Pancreas (tissue), 10 donors: ENCODE measurements around the gene TP53TG5. TPM values are rescaled to one million over a fixed set of nuclear protein-coding genes. Genes with fewer than 3 reads are reported as not detected.

Source experiments
- ATAC-seq, 4 donors: fragments of 200-7000 bp; cut with Tn5 transposase; one replicate each; pipeline versions ENCODE4 v1.8.0 to v1.9.1; 2020; ENCODE audit warnings: mild to moderate bottlenecking in 4 of 4, moderate library complexity in 4 of 4
- DNase-seq, 6 donors: peaks; one replicate each; pipeline ENCODE4 v3.0.0-alpha.2; 2020
- FAIRE-seq: peaks from 2 replicates; lab custom pipeline; 2012; peaks lifted over from hg19 to GRCh38; lab: Jason Lieb, UNC
- H3K27ac ChIP-seq, 4 donors: fragments of 200-600 bp; sonication (generic); 1 replicate in 3 of 4; 2 replicates in 1 of 4; pipeline versions ENCODE4 v1.5.0 to v1.8.0; 2020
- H3K27me3 ChIP-seq, 4 donors: fragments of 200-600 bp; one replicate each; pipeline ENCODE4 v1.8.0; 2021
- H3K36me3 ChIP-seq, 3 donors: fragments of 200-600 bp; sonication (generic) in 1 of 3; one replicate each; pipeline versions ENCODE4 v1.5.0 to v1.8.0; 2020 to 2021
- H3K4me1 ChIP-seq, 3 donors: fragments of 200-600 bp; one replicate each; pipeline ENCODE4 v1.8.0; 2021
- H3K4me3 ChIP-seq, 4 donors: fragments of 200-600 bp; sonication (generic) in 2 of 4; one replicate each; pipeline versions ENCODE4 v1.5.0 to v1.8.0; 2020 to 2021
- H3K9me3 ChIP-seq, 4 donors: fragments of 200-600 bp; one replicate each; pipeline ENCODE4 v1.8.0; 2021
- whole genome bisulfite sequencing, 2 donors: extraction: QIAGEN DNeasy Blood & Tissue Kit; methylation state at CpG; one replicate each; pipeline ENCODE4 v1.1.7; 2013; 5-methylcytosine and 5-hydroxymethylcytosine counted together
- intact Hi-C, 3 donors: fragments of 100-400 bp; cut with DNase I; formaldehyde crosslinking; loops; one replicate each; pipeline versions ENCODE4 v1.11.1 to v1.14.2; 2022
- polyA plus RNA-seq, 2 donors: library from polyadenylated mRNA; stranded (reverse); fragments of 200-250 nt; gene quantifications; one replicate each; pipeline ENCODE4 v1.2.3, GENCODE V29; 2013
- total RNA-seq, 6 donors: library from RNA; stranded (reverse); fragmentation: NEBNext Ultra II Directional in 4 of 6; extraction: Animal tissue kit (Norgen Biotek cat#: 25700) in 4 of 6; gene quantifications; one replicate each; pipeline versions ENCODE4 v1.2.1 to v1.2.4, GENCODE V29; 2021 to 2023
- TF ChIP-seq, protein P1 (sequence below), 4 donors: fragments of 200-600 bp; sonication (generic) in 3 of 4; IDR thresholded peaks; one replicate each; pipeline versions ENCODE4 v1.5.0 to v1.8.0; 2021; ENCODE audit warnings: antibody characterized with exemption in 4 of 4
- donor health status: healthy with polysubstance abuse.
- donor health status: DM: no; HTN: no; CAD: no; lungs with moderate emphysema.
- donor health status: DM: no; HTN: no; CAD: no.
- donor health status: control.
- donor health status: control.
- donor health status: Bipolar disorder and iron deficiency.
- donor health status: DM: yes; HTN: yes; CAD: no.
- donor health status: DM: no; HTN: no; CAD: no.
- donor health status: DM: no; HTN: no; CAD: no.
- donor health status: DM: yes; HTN: yes; CAD: no.

The TP53TG5 gene
- total and polyA plus RNA-seq, 8 donors, result 0.44 TPM; not detected in 7

DNA sequence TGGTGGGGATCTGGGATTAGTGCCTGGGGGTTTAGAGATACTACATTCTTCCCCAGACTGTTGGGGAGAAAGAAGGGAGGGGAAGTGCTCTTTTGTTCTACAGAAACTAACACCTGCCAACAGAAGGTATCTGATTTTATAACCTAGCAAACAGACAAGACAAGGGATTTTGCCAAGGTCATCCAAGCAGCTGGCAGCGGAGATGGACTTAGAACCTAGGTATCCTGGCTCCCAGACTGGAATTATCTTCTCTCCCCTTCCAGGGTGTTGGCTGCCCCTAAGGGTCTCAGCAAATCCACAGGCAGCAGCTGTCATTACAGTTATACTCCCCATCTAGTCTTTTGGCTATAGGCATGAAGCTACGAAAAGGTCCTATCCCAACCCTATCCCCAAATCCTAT is 38.3 kb downstream of the TP53TG5 start:
- peak overlapping the region; percentile 87 to 98 (median 94) for H3K27ac ChIP-seq

DNA sequence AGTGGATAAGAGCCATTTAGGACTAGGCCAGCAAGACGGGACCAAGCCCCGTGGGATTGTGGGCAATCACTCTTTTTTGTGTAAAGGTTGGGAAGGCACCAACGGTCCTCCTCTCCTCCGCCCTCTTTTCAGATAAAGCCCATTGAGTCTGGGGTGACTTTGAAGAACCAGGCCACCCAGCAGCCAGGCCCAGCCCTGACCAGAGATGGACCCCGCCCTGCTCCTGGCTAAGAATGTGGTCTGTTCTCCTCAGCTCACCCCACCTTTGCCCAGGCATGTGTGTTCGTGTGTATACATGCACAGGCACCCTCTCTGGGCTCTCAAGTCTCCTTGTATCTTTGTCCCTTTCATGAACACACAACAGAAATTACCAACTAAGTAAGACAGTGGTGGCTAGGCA is 39.0 kb downstream of the TP53TG5 start:
- ATAC-seq (no peak), DNase-seq (no peak), FAIRE-seq (no peak)
- TF ChIP-seq, protein P1, sequence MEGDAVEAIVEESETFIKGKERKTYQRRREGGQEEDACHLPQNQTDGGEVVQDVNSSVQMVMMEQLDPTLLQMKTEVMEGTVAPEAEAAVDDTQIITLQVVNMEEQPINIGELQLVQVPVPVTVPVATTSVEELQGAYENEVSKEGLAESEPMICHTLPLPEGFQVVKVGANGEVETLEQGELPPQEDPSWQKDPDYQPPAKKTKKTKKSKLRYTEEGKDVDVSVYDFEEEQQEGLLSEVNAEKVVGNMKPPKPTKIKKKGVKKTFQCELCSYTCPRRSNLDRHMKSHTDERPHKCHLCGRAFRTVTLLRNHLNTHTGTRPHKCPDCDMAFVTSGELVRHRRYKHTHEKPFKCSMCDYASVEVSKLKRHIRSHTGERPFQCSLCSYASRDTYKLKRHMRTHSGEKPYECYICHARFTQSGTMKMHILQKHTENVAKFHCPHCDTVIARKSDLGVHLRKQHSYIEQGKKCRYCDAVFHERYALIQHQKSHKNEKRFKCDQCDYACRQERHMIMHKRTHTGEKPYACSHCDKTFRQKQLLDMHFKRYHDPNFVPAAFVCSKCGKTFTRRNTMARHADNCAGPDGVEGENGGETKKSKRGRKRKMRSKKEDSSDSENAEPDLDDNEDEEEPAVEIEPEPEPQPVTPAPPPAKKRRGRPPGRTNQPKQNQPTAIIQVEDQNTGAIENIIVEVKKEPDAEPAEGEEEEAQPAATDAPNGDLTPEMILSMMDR (IDR thresholded peaks at IDR 0.05), result no peak
- H3K9me3 ChIP-seq, result no peaks in the 10 kb centered on the region
- 54 to 58% methylated on average over 6 of the region's 6 CpGs for WGBS, 2 donors
- H3K27ac ChIP-seq, result peak overlapping the region; percentile 87 to 98 (median 94)
- H3K4me1 ChIP-seq, result peaks cover 60 to 69% (median 67%) of the 10 kb centered on the region in 3 donors
- no peak overlapping the region for H3K4me3 ChIP-seq
- intact Hi-C loops, result no loop called here
- H3K36me3 ChIP-seq, result peaks cover 0 to 16% (median 0%) of the 10 kb centered on the region in 3 donors
- H3K27me3 ChIP-seq, result no peaks in the 10 kb centered on the region

More for the DNA sequence above, 38.3 kb downstream of the TP53TG5 start:
- Histone ChIP-seq H3K4me1 (peaks cover 61 to 74% (median 72%) of the 10 kb centered on the region in 3 donors), H3K4me3 (no peak overlapping the region), H3K9me3 (no peaks in the 10 kb centered on the region), H3K36me3 (peaks cover 0 to 9% (median 0%) of the 10 kb centered on the region in 3 donors), H3K27me3 (no peaks in the 10 kb centered on the region)
- WGBS, 2 donors, result 36 to 50% methylated on average over 2 of the region's 2 CpGs
- intact Hi-C loops, result no loop called here
- FAIRE-seq, result no peak
- ATAC-seq, result no peak
- DNase-seq, result no peak
- TF ChIP-seq, protein P1 (IDR thresholded peaks at IDR 0.05), result no peak

DNA sequence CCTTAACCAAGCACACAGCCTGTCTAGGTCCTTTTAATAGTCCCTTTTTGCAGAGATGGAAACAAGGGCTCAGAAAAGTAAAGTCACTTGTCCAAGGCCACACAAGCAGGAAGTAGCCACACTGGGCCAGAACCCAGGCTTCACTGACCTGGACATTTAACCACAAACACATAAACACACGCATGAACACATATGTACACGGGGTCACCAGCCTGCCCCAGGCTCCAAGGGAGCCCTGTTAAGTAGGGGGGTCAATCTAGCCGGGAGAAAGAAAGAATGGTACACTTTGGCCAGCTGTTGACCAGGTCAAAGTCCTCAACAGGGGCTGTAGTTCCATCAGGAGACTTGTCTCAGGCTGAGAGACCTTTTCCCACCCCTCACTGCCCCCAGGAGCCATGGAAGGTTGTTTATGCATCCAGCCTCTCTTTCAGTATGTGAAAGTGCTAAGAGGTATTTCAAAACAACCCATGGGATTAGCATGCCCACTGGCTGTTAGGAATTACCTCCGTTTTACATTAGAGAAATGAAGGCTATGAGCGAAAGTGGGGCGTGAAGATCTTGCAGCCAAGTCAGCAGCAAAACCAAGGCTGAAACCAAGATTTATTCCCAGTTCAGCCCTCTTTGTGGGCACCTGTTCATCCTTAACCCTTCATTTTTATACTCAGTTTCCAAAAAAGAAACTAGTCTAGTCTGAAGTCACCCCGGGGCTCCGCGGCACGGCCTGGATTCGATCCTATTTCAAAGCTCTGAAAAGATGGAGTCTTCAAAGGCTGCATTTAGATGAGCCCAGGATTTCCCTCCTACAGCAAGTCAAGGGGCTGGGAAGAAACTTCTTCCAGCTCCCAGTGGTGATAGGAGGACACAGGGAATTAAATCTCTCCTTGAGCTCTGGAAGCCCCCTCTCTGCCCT is 39.7 kb downstream of the TP53TG5 start:
- H3K36me3 ChIP-seq, result peaks cover 0 to 20% (median 0%) of the 10 kb centered on the region in 3 donors
- peak overlapping the region in 2 of 4 donors; percentile 11 to 13 for H3K4me3 ChIP-seq
- peak overlapping the region; percentile 87 to 98 (median 94) for H3K27ac ChIP-seq
- ATAC-seq, result peak in 1 of 4 donors; percentile 1
- no peak for FAIRE-seq
- H3K9me3 ChIP-seq, result no peaks in the 10 kb centered on the region
- WGBS, 2 donors, result 59 to 70% methylated on average over 11 of the region's 11 CpGs
- H3K4me1 ChIP-seq, result peaks cover 55 to 64% (median 61%) of the 10 kb centered on the region in 3 donors
- H3K27me3 ChIP-seq, result no peaks in the 10 kb centered on the region
- intact Hi-C loops, result no loop called here
- DNase-seq, result no peak
- TF ChIP-seq, protein P1 (IDR thresholded peaks at IDR 0.05), result no peak

DNA sequence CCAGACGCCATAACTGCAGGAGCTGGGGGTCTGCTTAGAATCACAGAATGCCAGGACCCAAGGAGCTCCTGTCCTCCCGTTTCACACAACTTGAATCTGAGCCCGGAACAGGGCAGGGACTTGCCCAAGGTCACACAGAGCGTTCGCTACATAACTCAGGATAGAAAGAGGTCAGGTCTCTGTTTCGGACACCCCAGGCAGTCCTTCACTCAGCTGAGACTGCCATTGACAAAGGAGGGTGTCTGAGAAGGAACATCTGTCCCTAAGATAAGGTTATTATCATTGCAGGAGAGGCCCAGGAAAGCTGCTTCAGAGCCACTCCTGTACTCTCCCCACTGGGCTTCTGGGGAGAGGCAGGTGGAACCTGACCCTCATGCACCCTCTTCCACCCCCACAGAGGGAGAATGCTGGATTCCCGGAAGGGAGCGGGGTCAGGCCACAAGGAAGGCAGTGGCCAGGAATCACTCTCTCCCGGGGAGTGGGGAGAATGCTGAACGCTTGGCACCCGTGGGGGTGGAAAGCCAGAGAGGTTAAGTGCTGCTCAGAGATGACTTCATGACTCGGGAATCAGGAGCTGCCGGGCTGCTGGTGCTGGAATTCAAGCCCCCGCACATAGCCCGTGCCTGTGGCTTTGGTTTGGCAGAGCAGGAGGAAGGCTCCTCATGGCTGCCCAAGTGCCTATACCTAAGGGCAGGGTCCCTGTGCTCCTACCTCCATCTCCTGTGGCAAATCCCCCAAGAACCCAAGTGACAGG is 40.6 kb downstream of the TP53TG5 start:
- H3K9me3 ChIP-seq, result no peaks in the 10 kb centered on the region
- peaks cover 55 to 58% (median 55%) of the 10 kb centered on the region in 3 donors for H3K4me1 ChIP-seq
- H3K4me3 ChIP-seq, result peak overlapping the region in 2 of 4 donors; percentile 11 to 13
- intact Hi-C loops, result no loop called here
- FAIRE-seq (no peak), DNase-seq (peak in 5 of 6 donors; percentile 53 to 71 (median 67)), ATAC-seq (peak; percentile 17 to 34 (median 22))
- H3K27ac ChIP-seq, result peak overlapping the region; percentile 87 to 98 (median 94)
- no peaks in the 10 kb centered on the region for H3K27me3 ChIP-seq
- TF ChIP-seq, protein P1 (IDR thresholded peaks at IDR 0.05), result no peak
- H3K36me3 ChIP-seq, result peaks cover 0 to 29% (median 5%) of the 10 kb centered on the region in 3 donors
- WGBS, 2 donors, result 12 to 15% methylated on average over 15 of the region's 15 CpGs
